A549 (cell line): Measurements from ENCODE around the gene MTRFR. TPM values are rescaled to one million over a fixed set of nuclear protein-coding genes. Genes with fewer than 3 reads are reported as not detected.
A peak's percentile ranks its signal among the peaks of the same experiment; 100 is the strongest.

Experiments used
- ATAC-seq, 2 experiments: fragments of 200-7000 bp in 1 of 2; fragments of >200 bp in 1 of 2; cut with Nextera tagmentation in 1 of 2; cut with Tn5 transposase in 1 of 2; 3 replicates each; pipeline versions ENCODE4 v1.8.0 to v1.9.1; 2018 to 2020; ENCODE audit warnings: mild to moderate bottlenecking in 1 of 2, moderate library complexity in 1 of 2
- CTCF ChIA-PET: fragments of 300-600 bp; sonication (Branson Sonifier 250); formaldehyde crosslinking; extraction: SDS; loops from one replicate; lab custom pipeline; 2021; ENCODE audit warnings: antibody characterized with exemption, inconsistent platforms; lab: Yijun Ruan, JAX
- POLR2A ChIA-PET: fragments of 350-600 bp; formaldehyde crosslinking; extraction: SDS; loops from one replicate; lab custom pipeline; 2021; ENCODE audit warnings: antibody characterized with exemption, inconsistent platforms; lab: Yijun Ruan, JAX
- DNase-seq, 2 experiments: peaks; one replicate each; pipeline versions ENCODE4 v3.0.0 to v3.0.0-alpha.2; 2011 to 2016; ENCODE audit warnings: low read depth in 1 of 2, low spot score in 1 of 2
- FAIRE-seq: peaks from 2 replicates; lab custom pipeline; 2011; peaks lifted over from hg19 to GRCh38; lab: Jason Lieb, UNC
- H3K27ac ChIP-seq, 2 experiments: fragments of >200 bp; sonication (Bioruptor Twin); formaldehyde crosslinking; 3 replicates each; pipeline ENCODE4 v1.5.1; 2016 to 2017
- H3K4me1 ChIP-seq: fragments of >200 bp; sonication (Bioruptor Twin); formaldehyde crosslinking; 3 replicates; pipeline ENCODE4 v1.6.1; 2016
- H3K4me2 ChIP-seq: fragments of >200 bp; sonication (Bioruptor Twin); formaldehyde crosslinking; 3 replicates; pipeline ENCODE4 v1.6.1; 2016
- H3K4me3 ChIP-seq: fragments of >200 bp; sonication (Bioruptor Twin); formaldehyde crosslinking; 3 replicates; pipeline ENCODE4 v1.5.1; 2016
- H3K9me3 ChIP-seq: fragments of >200 bp; sonication (Bioruptor Twin); formaldehyde crosslinking; 3 replicates; pipeline ENCODE4 v1.6.1; 2016
- CBX8 ChIP-seq: fragments of 200-600 bp; sonication (generic); IDR thresholded peaks from 2 replicates; pipeline ENCODE4 v1.6.1; 2016
- CHD2 ChIP-seq: fragments of 150-350 bp; IDR thresholded peaks from 2 replicates; pipeline ENCODE4 v1.6.1; 2014; ENCODE audit warnings: low read length; ENCODE audit not compliant: partially characterized antibody
- CHD4 ChIP-seq: fragments of 200-600 bp; sonication (generic); IDR thresholded peaks from 2 replicates; pipeline ENCODE4 v1.6.1; 2016; ENCODE audit warnings: antibody characterized with exemption, mild to moderate bottlenecking, borderline replicate concordance
- EHF ChIP-seq: fragments of 250-450 bp; sonication (Bioruptor Pico); IDR thresholded peaks from 2 replicates; pipeline ENCODE4 v1.5.0; 2020; ENCODE audit warnings: mild to moderate bottlenecking
- ELK1 ChIP-seq: fragments of 150-350 bp; IDR thresholded peaks from 2 replicates; pipeline ENCODE4 v1.6.1; 2014; ENCODE audit warnings: low read depth, mild to moderate bottlenecking, low read length
- ESRRA ChIP-seq: fragments of 150-350 bp; IDR thresholded peaks from 2 replicates; pipeline ENCODE4 v1.6.1; 2014; ENCODE audit warnings: mild to moderate bottlenecking, low read length, borderline replicate concordance
- FOSB ChIP-seq: fragments of 250-450 bp; sonication (Bioruptor Pico); IDR thresholded peaks from 2 replicates; pipeline ENCODE4 v1.5.0; 2020; ENCODE audit warnings: mild to moderate bottlenecking, moderate library complexity
- HEYL ChIP-seq: fragments of 250-450 bp; sonication (Bioruptor Pico); IDR thresholded peaks from 2 replicates; pipeline ENCODE4 v1.8.0; 2021; ENCODE audit warnings: mild to moderate bottlenecking, moderate library complexity
- HOXA7 ChIP-seq: fragments of 250-450 bp; sonication (Bioruptor Pico); IDR thresholded peaks from 2 replicates; pipeline ENCODE4 v1.5.0; 2020; ENCODE audit warnings: mild to moderate bottlenecking, moderate library complexity
- HOXB13 ChIP-seq: fragments of 250-450 bp; sonication (Bioruptor Pico); IDR thresholded peaks from 2 replicates; pipeline ENCODE4 v1.5.0; 2020; ENCODE audit warnings: low read depth, mild to moderate bottlenecking, moderate library complexity
- HOXB5 ChIP-seq: fragments of 250-450 bp; sonication (Bioruptor Pico); IDR thresholded peaks from 2 replicates; pipeline ENCODE4 v1.5.0; 2020; ENCODE audit warnings: mild to moderate bottlenecking, moderate library complexity
- PHF8 ChIP-seq: fragments of 200-600 bp; sonication (generic); IDR thresholded peaks from 2 replicates; pipeline ENCODE4 v1.6.1; 2016; ENCODE audit warnings: low read depth, mild to moderate bottlenecking, antibody characterized with exemption, moderate library complexity, borderline replicate concordance
- RAD21 ChIP-seq, 2 experiments: fragments of >200 bp in 1 of 2; sonication (Bioruptor Twin) in 1 of 2; formaldehyde crosslinking in 1 of 2; IDR thresholded peaks in 1 of 2; conservative IDR thresholded peaks in 1 of 2; 2 replicates in 1 of 2; 3 replicates in 1 of 2; pipeline ENCODE4 v1.6.1; 2012 to 2018; ENCODE audit warnings: inconsistent platforms in 1 of 2
- RNF2 ChIP-seq: fragments of 200-600 bp; sonication (generic); IDR thresholded peaks from 2 replicates; pipeline ENCODE4 v1.6.1; 2016; ENCODE audit warnings: low read depth, mild to moderate bottlenecking, antibody characterized with exemption, moderate library complexity, borderline replicate concordance
- USF2 ChIP-seq: fragments of 450-650 bp; IDR thresholded peaks from 2 replicates; pipeline ENCODE4 v1.6.1; 2014; ENCODE audit warnings: antibody characterized with exemption
- WGBS: methylation state at CpG from one replicate; pipeline ENCODE4 v1.1.6; 2017; ENCODE audit errors: missing lambda C conversion rate; 5-methylcytosine and 5-hydroxymethylcytosine counted together
- polyA plus RNA-seq, 4 experiments: library from polyadenylated mRNA; depleted of rRNA in 3 of 4; stranded (reverse); fragments of >200 nt; fragmentation: RNase III in 1 of 4; extraction: RNeasy Plus Mini Kit Qiagen cat#74134 plus additional on column Dnase treatment in 1 of 4; gene quantifications; 2 replicates in 3 of 4; 3 replicates in 1 of 4; pipeline ENCODE4 v1.2.3, GENCODE V29; 2011 to 2017

The MTRFR gene
- polyA plus RNA-seq, 2 of the 4 experiments (the other 2 are of a cell fraction), result 15.5 to 25.2 TPM

GRCh38 chr12:123261196-123261595 lies 28.0 kb downstream of the MTRFR start (continued):
- TF ChIP-seq USF2, result no peak
- TF ChIP-seq CBX8, result no peak
- TF ChIP-seq HOXB5, result no peak
- no peak for TF ChIP-seq RAD21 (conservative IDR thresholded peaks at IDR 0.05 in 1 of 2, IDR thresholded peaks at IDR 0.05 in 1 of 2)
- TF ChIP-seq ESRRA, result no peak

GRCh38 chr12:123263196-123263817 lies 30.1 kb downstream of the MTRFR start:
- FAIRE-seq (no peak), DNase-seq (no peak), ATAC-seq (no peak)
- no peaks in the 10 kb centered on the region; the same call in 2 of the 3 replicates for H3K4me1 ChIP-seq
- H3K27ac ChIP-seq, result no peak overlapping the region
- no peak overlapping the region for H3K4me2 ChIP-seq
- TF ChIP-seq HOXB13 (CRISPR knock-in tag), result no peak
- POLR2A ChIA-PET, result no interaction called here
- CTCF ChIA-PET, result interaction anchor here (0.6 to 1.9 kb wide), 3 partner anchors 25 to 205 kb away, joined by 3 to 7 read pairs (median 3); no protein-coding TSS in a partner anchor
- H3K4me3 ChIP-seq, result no peak overlapping the region
- H3K9me3 ChIP-seq, result no peaks in the 10 kb centered on the region
- WGBS, result 90% methylated on average over 8 of the region's 8 CpGs

- 67% methylated on average over 7 of the region's 7 CpGs for WGBS
- CTCF ChIA-PET, result interaction anchor here (1.2 to 1.5 kb wide), 2 partner anchors 27 to 404 kb away, joined by 3 to 4 read pairs; no protein-coding TSS in a partner anchor
- FAIRE-seq (no peak), DNase-seq (peak in 1 of 2 experiments; percentile 45), ATAC-seq (peak; percentile 37 to 76; a peak in 4 of 6 replicates)
- Histone ChIP-seq H3K4me3 (no peak overlapping the region), H3K9me3 (no peaks in the 10 kb centered on the region), H3K4me2 (no peak overlapping the region), H3K27ac (no peak overlapping the region), H3K4me1 (peaks cover 5% of the 10 kb centered on the region)
- TF ChIP-seq ELK1, result no peak
- TF ChIP-seq PHF8, result no peak
- TF ChIP-seq RAD21 (conservative IDR thresholded peaks at IDR 0.05 in 1 of 2, IDR thresholded peaks at IDR 0.05 in 1 of 2), result peak in 1 of 2 experiments; percentile 35; a peak in 2 of 5 replicates
- POLR2A ChIA-PET, result no interaction called here
Observed at GRCh38 chr12:123264642-123265041, 31.4 kb downstream of the MTRFR start.

GRCh38 chr12:123265851-123266678 lies 32.8 kb downstream of the MTRFR start:
- Histone ChIP-seq H3K27ac (no peak overlapping the region), H3K4me3 (no peak overlapping the region), H3K4me2 (no peak overlapping the region), H3K9me3 (no peaks in the 10 kb centered on the region), H3K4me1 (peaks cover 10% of the 10 kb centered on the region)
- DNase-seq (no peak), FAIRE-seq (no peak)
- ChIA-PET CTCF (interaction anchor here (1.0 to 2.3 kb wide), 2 partner anchors 13 to 316 kb away, joined by 3 to 12 read pairs; no protein-coding TSS in a partner anchor), POLR2A (no interaction called here)
- WGBS, result 95% methylated on average over 31 of the region's 35 CpGs
- TF ChIP-seq HOXA7 (CRISPR knock-in tag), result no peak
- TF ChIP-seq EHF (CRISPR knock-in tag), result no peak
- TF ChIP-seq FOSB (CRISPR knock-in tag), result no peak
- no peak for TF ChIP-seq CHD4
- TF ChIP-seq HEYL (CRISPR knock-in tag), result no peak
- no peak for TF ChIP-seq RNF2
- TF ChIP-seq CHD2, result no peak
- TF ChIP-seq, all 56 proteins: peak for 0
- ATAC-seq, result no peak
